ENCODE results near the gene KMT5B.

KMT5B gene

GRCh38 chr11:68145120-68145866 lies 67.8 kb downstream of the KMT5B start:
- Histone ChIP-seq H3K9ac (ENCODE audit: low read depth, low read length, poor library complexity, severe bottlenecking) (no peak overlapping the region), H3F3A (ENCODE audit: low read depth) (no peaks in the 10 kb centered on the region), H3K36me3 (ENCODE audit: insufficient read depth, low read length) (no peaks in the 10 kb centered on the region), H3K4me3 (ENCODE audit: low read length, poor library complexity, severe bottlenecking) (no peak overlapping the region), H3K27me3 (ENCODE audit: insufficient read depth, low read length, poor library complexity, severe bottlenecking) (no peaks in the 10 kb centered on the region), H2AFZ (ENCODE audit: low read length) (no peak overlapping the region), H4K20me1 (ENCODE audit: insufficient read depth, low read length, poor library complexity, severe bottlenecking) (no peaks in the 10 kb centered on the region), H3K79me2 (ENCODE audit: insufficient read depth, low read length) (no peaks in the 10 kb centered on the region), H3K9me2 (replicated peaks; ENCODE audit: low read depth, low read length) (no peaks in the 10 kb centered on the region), H3K4me1 (ENCODE audit: insufficient read depth, low read length, poor library complexity, severe bottlenecking) (peaks cover 53% of the 10 kb centered on the region), H3K4me2 (ENCODE audit: low read depth, low read length, poor library complexity, severe bottlenecking) (no peak overlapping the region), H3K9me3 (ENCODE audit: insufficient read depth, low read depth, low read length) (no peaks in the 10 kb centered on the region)
- no peak for TF ChIP-seq EZH2phosphoT487 (IDR thresholded peaks at IDR 0.05; ENCODE audit: borderline replicate concordance)
- no peak for TF ChIP-seq CTCF (conservative IDR thresholded peaks at IDR 0.05; ENCODE audit: low read length)

GRCh38 chr11:68143310-68143689 lies 69.8 kb downstream of the KMT5B start:
- no peak for TF ChIP-seq CTCF (conservative IDR thresholded peaks at IDR 0.05; ENCODE audit: low read length)
- no peak for TF ChIP-seq EZH2phosphoT487 (IDR thresholded peaks at IDR 0.05; ENCODE audit: borderline replicate concordance)
- Histone ChIP-seq H3K4me2 (ENCODE audit: low read depth, low read length, poor library complexity, severe bottlenecking) (peak overlapping the region; percentile 50), H3K79me2 (ENCODE audit: insufficient read depth, low read length) (no peaks in the 10 kb centered on the region), H3K4me1 (ENCODE audit: insufficient read depth, low read length, poor library complexity, severe bottlenecking) (peaks cover 54% of the 10 kb centered on the region), H3K9me2 (replicated peaks; ENCODE audit: low read depth, low read length) (no peaks in the 10 kb centered on the region), H2AFZ (ENCODE audit: low read length) (no peak overlapping the region), H3K9ac (ENCODE audit: low read depth, low read length, poor library complexity, severe bottlenecking) (peak overlapping the region; percentile 54), H3K4me3 (ENCODE audit: low read length, poor library complexity, severe bottlenecking) (no peak overlapping the region), H3K36me3 (ENCODE audit: insufficient read depth, low read length) (no peaks in the 10 kb centered on the region), H3F3A (ENCODE audit: low read depth) (no peaks in the 10 kb centered on the region), H4K20me1 (ENCODE audit: insufficient read depth, low read length, poor library complexity, severe bottlenecking) (no peaks in the 10 kb centered on the region), H3K27me3 (ENCODE audit: insufficient read depth, low read length, poor library complexity, severe bottlenecking) (no peaks in the 10 kb centered on the region), H3K9me3 (ENCODE audit: insufficient read depth, low read depth, low read length) (no peaks in the 10 kb centered on the region)

- Histone ChIP-seq H3K4me3 (ENCODE audit: low read length, poor library complexity, severe bottlenecking) (peak overlapping the region; percentile 20), H2AFZ (ENCODE audit: low read length) (peak overlapping the region; percentile 3; the same call in 1 of the 2 replicates)
Measured at GRCh38 chr11:68142441-68143309, 70.4 kb downstream of the KMT5B start.

More at GRCh38 chr11:68142441-68143309, 70.4 kb downstream of the KMT5B start:
- Histone ChIP-seq H3K79me2 (ENCODE audit: insufficient read depth, low read length) (no peaks in the 10 kb centered on the region), H3K36me3 (ENCODE audit: insufficient read depth, low read length) (no peaks in the 10 kb centered on the region), H3K9ac (ENCODE audit: low read depth, low read length, poor library complexity, severe bottlenecking) (peak overlapping the region; percentile 54), H4K20me1 (ENCODE audit: insufficient read depth, low read length, poor library complexity, severe bottlenecking) (no peaks in the 10 kb centered on the region), H3K4me1 (ENCODE audit: insufficient read depth, low read length, poor library complexity, severe bottlenecking) (peaks cover 54% of the 10 kb centered on the region), H3K9me2 (replicated peaks; ENCODE audit: low read depth, low read length) (no peaks in the 10 kb centered on the region), H3F3A (ENCODE audit: low read depth) (no peaks in the 10 kb centered on the region), H3K9me3 (ENCODE audit: insufficient read depth, low read depth, low read length) (no peaks in the 10 kb centered on the region), H3K4me2 (ENCODE audit: low read depth, low read length, poor library complexity, severe bottlenecking) (peak overlapping the region; percentile 50), H3K27me3 (ENCODE audit: insufficient read depth, low read length, poor library complexity, severe bottlenecking) (no peaks in the 10 kb centered on the region)
- TF ChIP-seq CTCF (conservative IDR thresholded peaks at IDR 0.05; ENCODE audit: low read length) (no peak), EZH2phosphoT487 (IDR thresholded peaks at IDR 0.05; ENCODE audit: borderline replicate concordance) (no peak)
